ENCODE measurements around the gene CAPN6.

The CAPN6 gene

GRCh38 chrX:111199505-111199904 is 70.8 kb downstream of the CAPN6 start:
- no peak for DNase-seq (ENCODE audit: low read depth)
- TF ChIP-seq MAX (IDR thresholded peaks at IDR 0.05; ENCODE audit: low read depth, low read length) (no peak), CTCF (IDR thresholded peaks at IDR 0.05; ENCODE audit: low read depth, low read length) (no peak), MYC (IDR thresholded peaks at IDR 0.05; ENCODE audit: low read depth, low read length) (no peak), POLR2A (IDR thresholded peaks at IDR 0.05; ENCODE audit: extremely low read depth, insufficient read length) (no peak)
- H3K4me3 ChIP-seq (ENCODE audit: low read depth, low read length) = no peak overlapping the region

All from NB4 (cell line).